Loucy (cell line): ENCODE measurements around the gene P2RX7.
"Not testable (repeated sequence)": the region's sequence is repeated elsewhere in the genome, so short reads cannot be mapped to it uniquely, and the experiment has no call there.

Experiments used
- H2AFZ ChIP-seq: fragments of 200-600 bp; sonication (generic); 2 replicates; pipeline ENCODE4 v1.6.0; 2016; ENCODE audit warnings: antibody characterized with exemption, mild to moderate bottlenecking, low read length, moderate library complexity
- H3F3A ChIP-seq: fragments of 200-600 bp; 2 replicates; pipeline ENCODE4 v1.6.0; 2016; ENCODE audit warnings: antibody characterized with exemption, low read depth, mild to moderate bottlenecking
- H3K27me3 ChIP-seq: fragments of 200-600 bp; sonication (generic); 2 replicates; pipeline ENCODE4 v1.6.1; 2014; ENCODE audit warnings: low read length, mild to moderate bottlenecking; ENCODE audit not compliant: insufficient read depth, poor library complexity, severe bottlenecking
- H3K36me3 ChIP-seq: fragments of 200-600 bp; sonication (generic); 2 replicates; pipeline ENCODE4 v1.6.1; 2016; ENCODE audit warnings: low read length; ENCODE audit not compliant: insufficient read depth
- H3K4me1 ChIP-seq: fragments of 200-600 bp; sonication (generic); 2 replicates; pipeline ENCODE4 v1.5.1; 2014; ENCODE audit warnings: low read length, mild to moderate bottlenecking; ENCODE audit not compliant: insufficient read depth, poor library complexity, severe bottlenecking
- H3K4me2 ChIP-seq: fragments of 200-600 bp; sonication (generic); 2 replicates; pipeline ENCODE4 v1.6.0; 2014; ENCODE audit warnings: antibody characterized with exemption, low read length, low read depth, mild to moderate bottlenecking; ENCODE audit not compliant: poor library complexity, severe bottlenecking
- H3K4me3 ChIP-seq: fragments of 200-600 bp; sonication (generic); 2 replicates; pipeline ENCODE4 v1.5.1; 2014; ENCODE audit warnings: low read length, mild to moderate bottlenecking, mixed read lengths; ENCODE audit not compliant: poor library complexity, severe bottlenecking
- H3K79me2 ChIP-seq: fragments of 200-600 bp; sonication (generic); 2 replicates; pipeline ENCODE4 v1.6.1; 2014; ENCODE audit warnings: low read length; ENCODE audit not compliant: insufficient read depth
- H3K9ac ChIP-seq: fragments of 200-600 bp; sonication (generic); 2 replicates; pipeline ENCODE4 v1.6.0; 2014; ENCODE audit warnings: mild to moderate bottlenecking, low read depth, low read length, moderate library complexity; ENCODE audit not compliant: poor library complexity, severe bottlenecking
- H3K9me2 ChIP-seq: fragments of 200-600 bp; sonication (generic); replicated peaks from 2 replicates; pipeline ENCODE4 v1.6.1; 2016; ENCODE audit warnings: low read depth, low read length, mixed read lengths
- H3K9me3 ChIP-seq: fragments of 200-600 bp; sonication (generic); 2 replicates; pipeline ENCODE4 v1.6.1; 2014; ENCODE audit warnings: mild to moderate bottlenecking, antibody characterized with exemption, low read length, low read depth; ENCODE audit not compliant: insufficient read depth
- H4K20me1 ChIP-seq: fragments of 200-600 bp; sonication (generic); 2 replicates; pipeline ENCODE4 v1.6.0; 2014; ENCODE audit warnings: antibody characterized with exemption, low read length, mild to moderate bottlenecking; ENCODE audit not compliant: insufficient read depth, poor library complexity, severe bottlenecking
- EZH2phosphoT487 ChIP-seq: fragments of 200-600 bp; IDR thresholded peaks from 2 replicates; pipeline ENCODE4 v1.6.1; 2018; ENCODE audit warnings: antibody characterized with exemption, mild to moderate bottlenecking, moderate library complexity, borderline replicate concordance
- TF ChIP-seq, protein P1 (sequence below): fragments of 200-600 bp; sonication (generic); conservative IDR thresholded peaks from 2 replicates; pipeline ENCODE4 v1.5.1; 2014; ENCODE audit warnings: mild to moderate bottlenecking, antibody characterized with exemption, low read length

The P2RX7 gene

DNA sequence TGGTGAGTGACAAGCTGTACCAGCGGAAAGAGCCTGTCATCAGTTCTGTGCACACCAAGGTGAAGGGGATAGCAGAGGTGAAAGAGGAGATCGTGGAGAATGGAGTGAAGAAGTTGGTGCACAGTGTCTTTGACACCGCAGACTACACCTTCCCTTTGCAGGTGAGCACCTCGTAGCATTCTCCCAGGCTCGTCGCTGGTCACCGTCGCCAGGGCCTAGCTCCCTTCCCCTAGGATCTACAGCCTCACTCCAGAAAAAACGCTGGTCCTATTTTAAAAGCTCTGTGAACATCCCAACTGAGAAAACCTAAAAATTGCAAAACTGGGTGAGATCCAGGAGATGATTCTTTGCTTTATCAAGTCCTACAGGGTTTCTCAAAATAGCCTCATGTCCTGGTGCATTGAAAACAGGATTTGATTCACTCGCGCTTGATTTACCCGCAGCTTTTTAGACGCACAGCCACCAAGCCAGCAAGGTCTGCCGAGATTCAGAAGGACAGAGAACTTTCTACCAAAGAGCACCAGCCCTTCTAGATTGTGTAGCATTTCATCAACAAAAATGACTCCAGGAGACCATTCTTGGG lies 22.2 kb downstream of the P2RX7 start:
- no peaks in the 10 kb centered on the region for H3K9me2 ChIP-seq
- no peaks in the 10 kb centered on the region for H4K20me1 ChIP-seq
- no peaks in the 10 kb centered on the region for H3K9me3 ChIP-seq
- no peak overlapping the region for H3K4me3 ChIP-seq
- no peaks in the 10 kb centered on the region for H3K36me3 ChIP-seq
- H3K4me1 ChIP-seq = no peaks in the 10 kb centered on the region
- H3K27me3 ChIP-seq = no peaks in the 10 kb centered on the region
- no peak overlapping the region for H2AFZ ChIP-seq
- no peaks in the 10 kb centered on the region for H3K79me2 ChIP-seq
- TF ChIP-seq, protein P1, sequence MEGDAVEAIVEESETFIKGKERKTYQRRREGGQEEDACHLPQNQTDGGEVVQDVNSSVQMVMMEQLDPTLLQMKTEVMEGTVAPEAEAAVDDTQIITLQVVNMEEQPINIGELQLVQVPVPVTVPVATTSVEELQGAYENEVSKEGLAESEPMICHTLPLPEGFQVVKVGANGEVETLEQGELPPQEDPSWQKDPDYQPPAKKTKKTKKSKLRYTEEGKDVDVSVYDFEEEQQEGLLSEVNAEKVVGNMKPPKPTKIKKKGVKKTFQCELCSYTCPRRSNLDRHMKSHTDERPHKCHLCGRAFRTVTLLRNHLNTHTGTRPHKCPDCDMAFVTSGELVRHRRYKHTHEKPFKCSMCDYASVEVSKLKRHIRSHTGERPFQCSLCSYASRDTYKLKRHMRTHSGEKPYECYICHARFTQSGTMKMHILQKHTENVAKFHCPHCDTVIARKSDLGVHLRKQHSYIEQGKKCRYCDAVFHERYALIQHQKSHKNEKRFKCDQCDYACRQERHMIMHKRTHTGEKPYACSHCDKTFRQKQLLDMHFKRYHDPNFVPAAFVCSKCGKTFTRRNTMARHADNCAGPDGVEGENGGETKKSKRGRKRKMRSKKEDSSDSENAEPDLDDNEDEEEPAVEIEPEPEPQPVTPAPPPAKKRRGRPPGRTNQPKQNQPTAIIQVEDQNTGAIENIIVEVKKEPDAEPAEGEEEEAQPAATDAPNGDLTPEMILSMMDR = no peak
- no peak for TF ChIP-seq EZH2phosphoT487
- no peak overlapping the region for H3K4me2 ChIP-seq
- no peak overlapping the region for H3K9ac ChIP-seq
- H3F3A ChIP-seq = no peaks in the 10 kb centered on the region

DNA sequence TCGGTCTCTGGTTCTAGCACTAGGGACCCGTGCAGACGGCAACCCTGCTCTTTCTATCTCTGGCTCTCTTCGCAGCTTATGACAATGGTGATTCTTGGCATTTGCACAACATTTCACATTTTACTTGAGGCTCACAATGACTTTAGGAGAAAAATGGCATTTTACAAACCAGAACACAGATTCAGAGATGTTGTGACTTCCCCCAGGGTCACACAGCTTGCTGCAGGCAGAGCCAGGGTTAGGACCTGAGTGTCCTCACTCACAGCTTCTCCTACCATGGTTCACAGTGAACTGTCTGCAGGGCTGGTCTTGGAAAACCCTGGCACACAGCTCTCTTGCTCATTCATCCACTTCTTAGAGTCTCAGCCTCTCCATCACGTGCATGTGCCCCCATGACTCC lies 23.7 kb downstream of the P2RX7 start:
- H3K9me3 ChIP-seq = no peaks in the 10 kb centered on the region
- H3K36me3 ChIP-seq = no peaks in the 10 kb centered on the region
- H4K20me1 ChIP-seq = no peaks in the 10 kb centered on the region
- no peaks in the 10 kb centered on the region for H3K9me2 ChIP-seq
- no peak overlapping the region for H3K9ac ChIP-seq
- no peak overlapping the region for H2AFZ ChIP-seq
- no peak for TF ChIP-seq EZH2phosphoT487
- TF ChIP-seq, protein P1 = no peak
- H3K4me1 ChIP-seq = no peaks in the 10 kb centered on the region
- H3K4me2 ChIP-seq = no peak overlapping the region
- H3K27me3 ChIP-seq = no peaks in the 10 kb centered on the region
- no peaks in the 10 kb centered on the region for H3K79me2 ChIP-seq
- H3F3A ChIP-seq = no peaks in the 10 kb centered on the region
- H3K4me3 ChIP-seq = no peak overlapping the region

DNA sequence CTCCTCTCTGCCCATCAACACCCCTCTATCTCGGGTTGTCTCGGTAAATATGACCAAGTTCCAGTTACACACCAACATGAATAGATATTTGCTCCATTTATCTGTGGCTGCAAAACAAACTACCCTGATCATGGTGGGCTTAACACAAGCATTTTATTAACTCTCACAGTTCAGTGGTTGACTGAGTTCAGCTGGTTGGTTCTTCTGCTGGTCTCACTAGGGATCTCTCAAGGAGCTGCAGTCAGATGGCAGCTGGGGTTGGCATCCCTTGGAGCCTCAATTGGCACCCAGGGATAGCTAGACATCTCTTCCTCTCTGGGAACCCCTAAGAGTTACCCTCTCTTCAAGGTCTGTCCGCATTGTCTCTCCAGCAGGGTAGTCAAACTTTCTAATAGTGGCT lies 25.4 kb downstream of the P2RX7 start:
- H3K4me3 ChIP-seq = no peak overlapping the region
- no peaks in the 10 kb centered on the region for H3F3A ChIP-seq
- H3K9me2 ChIP-seq = no peaks in the 10 kb centered on the region
- H2AFZ ChIP-seq = no peak overlapping the region
- H3K79me2 ChIP-seq = no peaks in the 10 kb centered on the region
- H3K4me1 ChIP-seq = no peaks in the 10 kb centered on the region
- H3K27me3 ChIP-seq = no peaks in the 10 kb centered on the region
- H3K9me3 ChIP-seq = no peaks in the 10 kb centered on the region
- H3K9ac ChIP-seq = no peak overlapping the region
- no peaks in the 10 kb centered on the region for H3K36me3 ChIP-seq
- no peak for TF ChIP-seq EZH2phosphoT487
- TF ChIP-seq, protein P1 = no peak
- no peak overlapping the region for H3K4me2 ChIP-seq
- H4K20me1 ChIP-seq = no peaks in the 10 kb centered on the region

DNA sequence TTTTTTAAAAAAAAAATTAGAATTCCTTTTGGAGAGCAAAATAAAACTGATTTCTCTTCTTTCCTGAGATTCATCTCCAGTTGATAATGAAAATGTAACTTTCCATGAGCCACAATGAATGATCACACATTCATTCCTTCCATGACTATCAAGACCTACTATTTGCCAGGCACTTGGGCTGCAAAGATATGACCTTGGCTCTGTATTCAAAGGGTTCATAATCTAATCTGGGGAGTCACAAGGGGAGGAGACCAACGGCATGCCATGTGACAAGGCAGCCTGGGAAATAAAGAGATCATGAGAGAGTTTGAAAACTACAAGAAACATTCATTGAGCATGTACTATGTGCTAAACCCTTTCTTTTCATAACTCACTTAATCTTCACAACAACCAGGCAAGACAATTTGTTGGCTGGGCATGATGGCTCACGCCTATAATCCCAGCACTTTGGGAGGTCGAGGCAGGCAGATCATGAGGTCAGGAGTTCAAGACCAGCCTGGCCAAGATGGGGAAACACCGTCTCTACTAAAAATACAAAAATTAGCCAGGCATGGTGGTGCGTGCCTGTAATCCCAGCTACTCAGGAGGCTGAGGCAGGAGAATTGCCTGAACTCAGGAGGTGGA lies 26.2 kb downstream of the P2RX7 start:
- not testable (repeated sequence) for H2AFZ ChIP-seq, H3K9me2 ChIP-seq, H3K36me3 ChIP-seq, H3K4me3 ChIP-seq, H3K4me2 ChIP-seq, H4K20me1 ChIP-seq, H3K79me2 ChIP-seq, H3K9ac ChIP-seq, H3K27me3 ChIP-seq, H3F3A ChIP-seq, H3K9me3 ChIP-seq, H3K4me1 ChIP-seq
